SK-N-SH treated with all-trans-retinoic acid at 6 μM for 48 hours (cell line): ENCODE data around the gene LCN6.

ENCODE experiments used
- CREB5 ChIP-seq: fragments of 250-450 bp; sonication (Bioruptor Pico); IDR thresholded peaks from 2 replicates; pipeline ENCODE4 v1.5.1; 2020; ENCODE audit warnings: low read depth, mild to moderate bottlenecking, moderate library complexity
- CSDC2 ChIP-seq: fragments of 250-450 bp; sonication (Bioruptor Pico); IDR thresholded peaks from 2 replicates; pipeline ENCODE4 v1.5.0; 2020; ENCODE audit warnings: mild to moderate bottlenecking, moderate library complexity
- ESRRG ChIP-seq: fragments of 250-450 bp; sonication (Bioruptor Pico); IDR thresholded peaks from 2 replicates; pipeline ENCODE4 v1.6.1; 2021; ENCODE audit warnings: mild to moderate bottlenecking
- GLIS3 ChIP-seq: fragments of 250-450 bp; sonication (Bioruptor Pico); IDR thresholded peaks from 2 replicates; pipeline ENCODE4 v1.5.0; 2020; ENCODE audit warnings: mild to moderate bottlenecking, moderate library complexity
- PATZ1 ChIP-seq: fragments of 250-450 bp; sonication (Bioruptor Pico); IDR thresholded peaks from 2 replicates; pipeline ENCODE4 v1.8.0; 2020; ENCODE audit warnings: mild to moderate bottlenecking, moderate library complexity, borderline replicate concordance
- POU6F1 ChIP-seq: fragments of 250-450 bp; sonication (Bioruptor Pico); IDR thresholded peaks from 2 replicates; pipeline ENCODE4 v1.8.0; 2021; ENCODE audit warnings: low read depth, mild to moderate bottlenecking, moderate library complexity, borderline replicate concordance
- PPARA ChIP-seq: fragments of 250-450 bp; sonication (Bioruptor Pico); IDR thresholded peaks from 2 replicates; pipeline ENCODE4 v1.5.0; 2020; ENCODE audit warnings: mild to moderate bottlenecking, borderline replicate concordance
- RARB ChIP-seq: fragments of 250-450 bp; sonication (Bioruptor Pico); IDR thresholded peaks from 2 replicates; pipeline ENCODE4 v1.8.0; 2021; ENCODE audit warnings: mild to moderate bottlenecking, moderate library complexity
- SNAI2 ChIP-seq: fragments of 250-450 bp; sonication (Bioruptor Pico); IDR thresholded peaks from 2 replicates; pipeline ENCODE4 v1.5.0; 2020; ENCODE audit warnings: mild to moderate bottlenecking, moderate library complexity
- TCF4 ChIP-seq: fragments of 250-450 bp; sonication (Bioruptor Pico); IDR thresholded peaks from 2 replicates; pipeline ENCODE4 v1.8.0; 2021; ENCODE audit warnings: mild to moderate bottlenecking, moderate library complexity, borderline replicate concordance
- TSHZ2 ChIP-seq: fragments of 250-450 bp; sonication (Bioruptor Pico); IDR thresholded peaks from 2 replicates; pipeline ENCODE4 v1.5.0; 2020; ENCODE audit warnings: mild to moderate bottlenecking, moderate library complexity
- ZFP3 ChIP-seq: fragments of 250-450 bp; sonication (Bioruptor Pico); IDR thresholded peaks from 2 replicates; pipeline ENCODE4 v1.5.0; 2020; ENCODE audit warnings: mild to moderate bottlenecking, moderate library complexity
- ZNF70 ChIP-seq: fragments of 450-650 bp; formaldehyde crosslinking; IDR thresholded peaks from 2 replicates; pipeline ENCODE4 v1.5.0; 2020; ENCODE audit warnings: mild to moderate bottlenecking, moderate library complexity
- ZNF8 ChIP-seq: fragments of 450-650 bp; formaldehyde crosslinking; IDR thresholded peaks from 2 replicates; pipeline ENCODE4 v1.5.0; 2020; ENCODE audit warnings: mild to moderate bottlenecking, moderate library complexity

GRCh38 chr9:136774416-136775045 is 26.2 kb upstream of the LCN6 start:
- TF ChIP-seq GLIS3 (CRISPR knock-in tag), result no peak
- no peak for TF ChIP-seq PATZ1 (CRISPR knock-in tag)
- TF ChIP-seq SNAI2 (CRISPR knock-in tag), result no peak
- no peak for TF ChIP-seq RARB (CRISPR knock-in tag)
- TF ChIP-seq CSDC2, result no peak
- TF ChIP-seq ZFP3 (CRISPR knock-in tag), result no peak
- TF ChIP-seq ZNF8, result no peak
- TF ChIP-seq POU6F1 (CRISPR knock-in tag), result no peak
- TF ChIP-seq CREB5 (CRISPR knock-in tag), result no peak
- TF ChIP-seq ZNF70, result no peak
- TF ChIP-seq ESRRG (CRISPR knock-in tag), result no peak
- TF ChIP-seq PPARA (CRISPR knock-in tag), result no peak
- no peak for TF ChIP-seq TCF4 (CRISPR knock-in tag)
- TF ChIP-seq TSHZ2 (CRISPR knock-in tag), result no peak
